Lower lobe of right lung (tissue), 2 donors: Measurements from ENCODE around the gene MKNK2. TPM values are rescaled to one million over a fixed set of nuclear protein-coding genes. Genes with fewer than 3 reads are reported as not detected.

Experiments used
- ATAC-seq, 2 donors: fragments of 200-7000 bp; cut with Tn5 transposase; one replicate each; pipeline ENCODE4 v1.9.1; 2020 to 2022; ENCODE audit warnings: mild to moderate bottlenecking in 2 of 2, moderate library complexity in 2 of 2
- DNase-seq: peaks from one replicate; pipeline ENCODE4 v3.0.0-alpha.2; 2020
- H3K27ac ChIP-seq: fragments of 200-600 bp; one replicate; pipeline ENCODE4 v1.8.0; 2022
- H3K27me3 ChIP-seq: fragments of 200-600 bp; one replicate; pipeline ENCODE4 v1.8.0; 2022; ENCODE audit warnings: low read depth
- H3K36me3 ChIP-seq: fragments of 200-600 bp; one replicate; pipeline ENCODE4 v1.8.0; 2022; ENCODE audit warnings: mild to moderate bottlenecking
- H3K4me1 ChIP-seq: fragments of 200-600 bp; one replicate; pipeline ENCODE4 v1.8.0; 2022
- H3K4me3 ChIP-seq: fragments of 200-600 bp; one replicate; pipeline ENCODE4 v1.8.0; 2022; ENCODE audit warnings: mild to moderate bottlenecking
- H3K9me3 ChIP-seq: fragments of 200-600 bp; one replicate; pipeline ENCODE4 v1.8.0; 2022
- intact Hi-C: fragments of 100-400 bp; cut with DNase I; formaldehyde crosslinking; loops from one replicate; pipeline ENCODE4 v1.11.0; 2022
- total RNA-seq: library from RNA; stranded (reverse); fragmentation: NEBNext Ultra II Directional; extraction: Animal tissue kit (Norgen Biotek cat#: 25700); gene quantifications from one replicate; pipeline ENCODE4 v1.2.1, GENCODE V29; 2021
- TF ChIP-seq, protein P1 (sequence below): fragments of 200-600 bp; IDR thresholded peaks from one replicate; pipeline ENCODE4 v1.8.0; 2022; ENCODE audit warnings: antibody characterized with exemption, mild to moderate bottlenecking
- donor health status: DM: no; HTN: yes; CAD: no; lungs with severe emphysema.

The MKNK2 gene
- total RNA-seq, 1 donor from 2014 or later, result 268 TPM

DNA sequence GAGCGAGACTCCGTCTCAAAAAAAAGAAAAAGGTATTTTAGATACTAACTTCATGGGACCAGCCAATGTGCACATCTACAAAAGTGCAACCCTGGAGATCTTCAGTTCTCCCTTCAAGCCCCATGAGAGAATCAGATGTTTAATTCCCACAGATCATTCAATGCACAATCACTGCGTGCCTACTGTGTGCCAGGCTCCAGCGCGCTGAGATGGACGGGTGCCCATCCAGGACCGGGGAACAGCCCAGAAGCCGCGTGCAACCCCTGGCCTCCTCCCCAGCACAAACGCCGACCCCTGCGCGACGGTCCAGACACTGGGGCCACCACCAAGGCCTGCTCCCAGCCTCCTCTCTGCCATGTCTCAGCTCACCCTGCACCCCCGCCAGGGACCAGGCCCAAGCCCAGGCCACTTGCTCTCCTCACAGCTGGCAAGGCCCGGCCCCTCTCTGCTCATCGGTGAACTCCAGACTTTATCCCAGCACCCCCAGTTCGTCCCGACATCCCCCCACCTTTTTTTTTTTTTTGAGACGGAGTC, 40.8 kb downstream of the MKNK2 start:
- H3K4me3 ChIP-seq, result no peak overlapping the region
- ATAC-seq (no peak), DNase-seq (peak; percentile 49)
- no peak overlapping the region for H3K27ac ChIP-seq
- H3K27me3 ChIP-seq, result no peaks in the 10 kb centered on the region
- no peaks in the 10 kb centered on the region for H3K9me3 ChIP-seq
- no peaks in the 10 kb centered on the region for H3K4me1 ChIP-seq
- H3K36me3 ChIP-seq, result no peaks in the 10 kb centered on the region
- intact Hi-C loops, result loop anchor here (10.0 kb wide), 1 partner anchor 65 kb away; no protein-coding TSS in a partner anchor
- TF ChIP-seq, protein P1, sequence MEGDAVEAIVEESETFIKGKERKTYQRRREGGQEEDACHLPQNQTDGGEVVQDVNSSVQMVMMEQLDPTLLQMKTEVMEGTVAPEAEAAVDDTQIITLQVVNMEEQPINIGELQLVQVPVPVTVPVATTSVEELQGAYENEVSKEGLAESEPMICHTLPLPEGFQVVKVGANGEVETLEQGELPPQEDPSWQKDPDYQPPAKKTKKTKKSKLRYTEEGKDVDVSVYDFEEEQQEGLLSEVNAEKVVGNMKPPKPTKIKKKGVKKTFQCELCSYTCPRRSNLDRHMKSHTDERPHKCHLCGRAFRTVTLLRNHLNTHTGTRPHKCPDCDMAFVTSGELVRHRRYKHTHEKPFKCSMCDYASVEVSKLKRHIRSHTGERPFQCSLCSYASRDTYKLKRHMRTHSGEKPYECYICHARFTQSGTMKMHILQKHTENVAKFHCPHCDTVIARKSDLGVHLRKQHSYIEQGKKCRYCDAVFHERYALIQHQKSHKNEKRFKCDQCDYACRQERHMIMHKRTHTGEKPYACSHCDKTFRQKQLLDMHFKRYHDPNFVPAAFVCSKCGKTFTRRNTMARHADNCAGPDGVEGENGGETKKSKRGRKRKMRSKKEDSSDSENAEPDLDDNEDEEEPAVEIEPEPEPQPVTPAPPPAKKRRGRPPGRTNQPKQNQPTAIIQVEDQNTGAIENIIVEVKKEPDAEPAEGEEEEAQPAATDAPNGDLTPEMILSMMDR, result no peak

DNA sequence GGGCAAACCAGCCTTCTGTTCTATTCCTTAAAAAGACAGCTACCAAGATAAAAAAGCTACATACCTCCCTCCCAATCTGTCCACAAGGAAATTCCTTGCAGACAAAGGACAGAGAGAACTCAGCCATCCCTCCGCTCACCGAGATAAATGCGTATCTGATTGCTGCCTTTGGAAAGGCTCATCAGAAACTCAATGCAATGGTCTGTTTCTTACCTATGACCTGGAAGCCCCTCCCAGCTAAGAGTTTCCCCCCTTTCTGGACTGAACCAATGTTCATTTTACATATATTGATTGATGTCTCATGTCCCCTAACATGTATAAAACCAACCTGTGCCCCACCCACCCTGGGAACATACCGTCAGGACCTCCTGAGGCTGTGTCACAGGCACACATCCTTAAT, 47.2 kb downstream of the MKNK2 start:
- no peak for ATAC-seq
- TF ChIP-seq, protein P1, result no peak
- intact Hi-C loops, result no loop called here
- Histone ChIP-seq H3K36me3 (peaks cover 36% of the 10 kb centered on the region), H3K27me3 (no peaks in the 10 kb centered on the region), H3K4me1 (no peaks in the 10 kb centered on the region), H3K9me3 (no peaks in the 10 kb centered on the region), H3K27ac (no peak overlapping the region), H3K4me3 (no peak overlapping the region)
- no peak for DNase-seq

DNA sequence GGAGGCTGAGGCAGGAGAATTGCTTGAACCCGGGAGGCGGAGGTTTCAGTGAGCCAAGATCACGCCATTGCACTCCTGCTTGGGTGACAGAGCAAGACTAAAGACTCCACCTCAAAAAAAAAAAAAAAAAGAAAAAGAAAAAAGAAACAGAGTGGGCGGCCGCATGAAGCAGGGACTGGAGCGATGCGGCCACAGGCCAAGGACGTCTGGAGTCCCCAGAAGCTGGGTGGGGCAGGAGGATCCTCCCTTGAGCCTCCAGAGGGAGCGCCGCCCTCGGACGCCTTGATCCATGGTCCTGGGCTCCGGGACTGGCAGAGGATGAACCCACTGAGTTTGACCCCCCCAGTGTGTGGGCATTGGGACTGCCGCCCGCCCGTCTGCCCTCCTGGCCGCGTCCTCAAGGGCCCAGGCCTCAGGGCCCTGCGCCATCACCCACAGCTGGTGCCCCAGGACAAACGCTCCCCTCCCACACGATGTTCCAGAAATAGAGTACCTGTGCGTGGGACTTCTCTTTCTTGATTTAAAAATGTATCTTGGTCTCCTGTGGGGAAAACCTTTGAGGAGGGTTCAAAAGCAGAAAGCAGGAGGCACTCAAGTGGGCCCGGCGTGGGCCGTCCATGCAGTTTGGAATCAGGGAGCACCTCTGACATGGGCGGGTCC, 51.1 kb downstream of the MKNK2 start:
- intact Hi-C loops, result no loop called here
- DNase-seq (no peak), ATAC-seq (peak in 1 of 2 donors; percentile 29)
- no peak overlapping the region for H3K27ac ChIP-seq
- H3K36me3 ChIP-seq, result peaks cover 56% of the 10 kb centered on the region
- H3K4me1 ChIP-seq, result no peaks in the 10 kb centered on the region
- no peaks in the 10 kb centered on the region for H3K9me3 ChIP-seq
- H3K27me3 ChIP-seq, result no peaks in the 10 kb centered on the region
- TF ChIP-seq, protein P1, result no peak
- H3K4me3 ChIP-seq, result no peak overlapping the region

DNA sequence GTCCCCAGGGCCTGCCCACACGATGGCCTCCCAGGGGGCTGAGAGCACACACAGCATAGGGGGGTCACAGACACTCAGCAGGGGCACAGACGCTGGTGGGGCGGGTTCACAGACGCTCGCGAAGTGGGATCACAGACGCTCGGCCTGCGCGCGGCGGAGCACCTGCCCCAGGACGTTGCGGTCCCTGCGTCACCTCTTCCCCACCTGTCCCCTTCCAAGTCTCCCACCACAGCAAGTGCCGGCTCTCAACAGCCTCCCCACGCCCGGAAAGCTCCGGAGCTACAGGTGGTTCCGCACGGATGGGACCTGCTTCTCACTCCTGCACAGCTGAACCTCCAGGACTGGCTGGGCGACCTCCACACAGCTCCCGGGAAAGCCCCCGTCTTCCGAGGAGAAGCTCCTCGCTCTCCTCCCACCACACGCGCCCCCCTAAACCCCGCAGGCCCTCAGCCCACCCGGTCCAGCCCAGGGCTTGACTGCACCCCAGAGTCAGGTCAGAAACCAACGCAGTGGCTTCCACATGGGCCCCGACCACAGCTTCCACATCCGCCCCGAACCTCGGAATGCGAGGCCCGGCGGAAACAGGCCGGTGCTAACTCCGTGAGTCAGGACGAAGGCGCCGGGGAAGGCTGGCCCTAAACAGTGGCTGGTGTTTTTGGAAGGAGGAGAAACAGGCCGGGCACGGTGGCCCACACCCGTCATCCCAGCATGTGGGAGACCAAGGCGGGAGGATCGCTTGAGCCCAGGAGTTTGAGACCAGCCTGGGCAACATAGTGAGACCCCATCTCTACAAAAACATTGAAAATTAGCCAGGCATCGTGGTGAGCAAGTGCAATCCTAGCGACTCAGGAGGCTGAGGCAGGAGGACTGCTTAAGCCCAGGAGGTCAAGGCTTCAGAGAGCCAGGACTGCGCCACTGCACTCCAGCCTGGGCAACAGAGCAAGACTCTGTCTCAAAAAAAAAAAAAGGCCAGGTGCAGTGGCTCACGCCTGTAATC, 52.0 kb downstream of the MKNK2 start:
- Histone ChIP-seq H3K9me3 (no peaks in the 10 kb centered on the region), H3K27me3 (no peaks in the 10 kb centered on the region), H3K36me3 (peaks cover 66% of the 10 kb centered on the region), H3K4me3 (no peak overlapping the region), H3K27ac (no peak overlapping the region), H3K4me1 (no peaks in the 10 kb centered on the region)
- DNase-seq (no peak), ATAC-seq (peak; percentile 13 to 31)
- TF ChIP-seq, protein P1, result no peak
- intact Hi-C loops, result no loop called here

DNA sequence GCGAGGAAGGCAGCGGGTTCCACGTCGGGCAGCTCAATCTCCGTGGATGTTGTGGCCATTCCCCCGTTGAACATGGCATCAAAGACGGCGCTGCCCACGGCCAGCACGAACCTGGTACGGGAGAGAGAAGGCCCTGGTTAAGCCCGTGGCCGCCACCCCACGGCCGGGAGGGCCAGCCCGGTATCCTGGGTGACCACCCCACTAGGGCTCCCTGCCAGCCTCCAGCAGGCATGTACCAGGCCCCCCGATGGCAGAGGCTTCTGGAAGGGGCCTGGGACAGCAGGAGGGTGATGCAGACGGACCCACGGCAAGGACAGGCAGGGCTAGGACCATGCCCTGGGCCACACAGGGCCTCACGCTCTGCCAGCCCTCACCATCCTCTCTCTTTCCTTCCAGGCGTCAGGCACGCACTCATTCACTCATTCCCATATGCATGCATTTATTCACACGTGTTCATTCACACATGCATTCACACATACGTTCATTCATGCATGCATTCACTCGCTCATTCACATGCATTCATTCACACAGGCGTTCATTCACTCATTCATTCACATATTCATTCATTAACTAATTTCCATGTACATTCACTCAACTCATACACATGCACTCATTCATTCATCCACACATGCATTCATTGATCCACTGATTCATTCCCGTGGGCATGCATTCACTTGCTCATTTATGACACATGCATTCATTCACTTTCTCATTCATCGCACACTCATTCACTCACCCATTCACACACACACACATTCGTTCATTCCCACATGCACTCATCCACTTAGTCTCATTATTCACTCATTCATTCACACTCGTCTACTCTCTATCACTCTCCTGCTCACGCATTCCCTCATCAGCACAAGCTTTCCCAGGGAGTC, 53.5 kb downstream of the MKNK2 start:
- DNase-seq, result no peak
- Histone ChIP-seq H3K36me3 (peaks cover 68% of the 10 kb centered on the region), H3K4me3 (no peak overlapping the region), H3K27me3 (no peaks in the 10 kb centered on the region), H3K27ac (no peak overlapping the region), H3K9me3 (no peaks in the 10 kb centered on the region), H3K4me1 (no peaks in the 10 kb centered on the region)
- intact Hi-C loops, result no loop called here
- no peak for ATAC-seq
- TF ChIP-seq, protein P1, result no peak
